H1 (cell line): Measurements from ENCODE around the gene RPL28. TPM values are rescaled to one million over a fixed set of nuclear protein-coding genes. Genes with fewer than 3 reads are reported as not detected.

Source experiments
- CHD7 ChIP-seq: fragments of 300-600 bp; sonication (generic); IDR thresholded peaks from 2 replicates; pipeline ENCODE4 v1.7.1; 2012; ENCODE audit warnings: low read length, moderate library complexity, mild to moderate bottlenecking, inconsistent platforms; ENCODE audit not compliant: insufficient replicate concordance
- EP300 ChIP-seq, 2 experiments: IDR thresholded peaks; 1 replicate in 1 of 2; 2 replicates in 1 of 2; pipeline ENCODE4 v1.6.1; 2011 to 2012; ENCODE audit warnings: low read depth in 2 of 2, low read length in 2 of 2, mild to moderate bottlenecking in 2 of 2, borderline replicate concordance in 1 of 2, inconsistent platforms in 1 of 2, moderate library complexity in 1 of 2
- EZH2 ChIP-seq: fragments of 200-600 bp; sonication (generic); IDR thresholded peaks from 2 replicates; pipeline ENCODE4 v1.7.1; 2012; ENCODE audit warnings: low read depth, mild to moderate bottlenecking, moderate library complexity, low read length, inconsistent platforms; ENCODE audit not compliant: severe bottlenecking
- FOSL1 ChIP-seq: IDR thresholded peaks from 2 replicates; pipeline ENCODE4 v1.6.1; 2011; ENCODE audit warnings: mild to moderate bottlenecking, low read depth, low read length, moderate library complexity; ENCODE audit not compliant: insufficient read depth
- YY1 ChIP-seq: IDR thresholded peaks from 2 replicates; pipeline ENCODE4 v1.6.1; 2011; ENCODE audit warnings: low read depth, mild to moderate bottlenecking, low read length
- polyA plus RNA-seq, 7 experiments: library from polyadenylated mRNA; depleted of rRNA in 3 of 7; stranded (reverse) in 5 of 7; unstranded in 2 of 7; fragments of >200 nt in 5 of 7; fragments of 200-250 nt in 2 of 7; gene quantifications; 1 replicate in 5 of 7; 2 replicates in 1 of 7; 4 replicates in 1 of 7; pipeline versions ENCODE4 v1.2.1 to v1.2.3, GENCODE V29; 2011 to 2013; ENCODE audit warnings: missing spikeins in 2 of 7, mixed read lengths in 2 of 7
- total RNA-seq: library from RNA; stranded (reverse); fragmentation: NEBNext Ultra II Directional; extraction: Animal tissue kit (Norgen Biotek cat#: 25700); gene quantifications from 2 replicates; pipeline ENCODE4 v1.2.1, GENCODE V29; 2021

RPL28 gene
- total and polyA plus RNA-seq, 2 of the 8 experiments (the other 6 are each of a cell fraction or from before 2014, with no cell fraction given), result 2,123 to 8,402 TPM

GRCh38 chr19:55358493-55358892, 27.2 kb upstream of the RPL28 start (continued):
- TF ChIP-seq CHD7 (no peak), EZH2 (no peak), EP300 (IDR thresholded peaks at IDR 0.05; ENCODE audit: borderline replicate concordance in 1 of 2, low read depth in 2 of 2, low read length in 2 of 2) (no peak), YY1 (no peak), FOSL1 (no peak)
